GM12892 (cell line): ENCODE measurements around the gene RTTN.

Experiments
- POLR2A ChIP-seq: IDR thresholded peaks from 2 replicates; pipeline ENCODE4 v1.6.1; 2011; ENCODE audit warnings: low read depth, low read length, control low read depth
- POLR2AphosphoS5 ChIP-seq: IDR thresholded peaks from 2 replicates; pipeline ENCODE4 v1.6.1; 2011; ENCODE audit warnings: low read depth, low read length, control low read depth
- TAF1 ChIP-seq: IDR thresholded peaks from 2 replicates; pipeline ENCODE4 v1.6.1; 2011; ENCODE audit warnings: low read depth, mild to moderate bottlenecking, control low read depth, low read length, borderline replicate concordance

DNA sequence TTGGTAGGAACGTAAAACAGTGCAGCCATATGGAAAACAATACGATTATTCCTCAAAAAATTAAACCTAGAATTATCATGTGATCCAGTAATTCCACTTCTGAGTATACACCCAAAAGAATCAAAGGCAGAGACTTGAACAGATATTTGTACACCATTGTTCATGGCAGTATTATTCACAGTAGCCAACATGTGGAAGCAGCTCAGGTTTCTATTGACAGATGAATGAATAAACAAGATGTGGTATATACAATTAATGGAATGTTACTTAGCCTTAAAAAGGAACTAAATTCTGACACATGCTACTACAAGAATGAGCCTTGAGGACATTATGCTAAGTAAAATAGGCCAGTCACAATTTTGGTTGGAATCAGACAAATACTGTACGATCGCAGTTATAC, 14.2 kb upstream of the RTTN start:
- TF ChIP-seq POLR2A (no peak), POLR2AphosphoS5 (no peak), TAF1 (no peak)
